Stimulated activated CD4-positive, alpha-beta T cell treated with anti-CD3 and anti-CD28 coated beads, Interleukin-1b, Interleukin-23, amount 100 ng/mL, for 24 hours (primary cell): Measurements from ENCODE around the gene STX7.

Experiments used
- DNase-seq, 4 experiments: peaks; one replicate each; pipeline ENCODE4 v3.0.0-alpha.2; 2020; ENCODE audit warnings: low read depth in 4 of 4, low spot score in 1 of 4

Gene STX7

GRCh38 chr6:132506869-132507808, 5.8 kb downstream of the STX7 start:
- DNase-seq, result no peak

- DNase-seq, result no peak
Observed at GRCh38 chr6:132506461-132506860, 6.5 kb downstream of the STX7 start.

GRCh38 chr6:132505158-132505557, 7.8 kb downstream of the STX7 start:
- DNase-seq, result no peak

- DNase-seq, result no peak
Observed at GRCh38 chr6:132504757-132505156, 8.2 kb downstream of the STX7 start.

GRCh38 chr6:132499757-132500156, 13.2 kb downstream of the STX7 start:
- DNase-seq, result no peak

- no peak for DNase-seq
Observed at GRCh38 chr6:132498638-132499037, 14.3 kb downstream of the STX7 start.

- no peak for DNase-seq
Observed at GRCh38 chr6:132496519-132497180, 16.3 kb downstream of the STX7 start.

- DNase-seq, result no peak
Observed at GRCh38 chr6:132495604-132496079, 17.3 kb downstream of the STX7 start.

- DNase-seq, result no peak
Observed at GRCh38 chr6:132494954-132495353, 18.0 kb downstream of the STX7 start.

GRCh38 chr6:132491881-132492280, 21.0 kb downstream of the STX7 start:
- no peak for DNase-seq

GRCh38 chr6:132491303-132491702, 21.6 kb downstream of the STX7 start:
- DNase-seq, result no peak

- DNase-seq, result no peak
Observed at GRCh38 chr6:132490478-132491204, 22.3 kb downstream of the STX7 start.

- no peak for DNase-seq
Observed at GRCh38 chr6:132490024-132490423, 22.9 kb downstream of the STX7 start.

GRCh38 chr6:132489376-132489775, 23.5 kb downstream of the STX7 start:
- no peak for DNase-seq

GRCh38 chr6:132487762-132488161, 25.2 kb downstream of the STX7 start:
- no peak for DNase-seq

- DNase-seq, result no peak
Observed at GRCh38 chr6:132484680-132485018, 28.3 kb downstream of the STX7 start.

- DNase-seq, result peak in 3 of 4 experiments; percentile 9 to 20 (median 19)
Observed at GRCh38 chr6:132483779-132484679, 28.9 kb downstream of the STX7 start.

GRCh38 chr6:132482581-132482980, 30.3 kb downstream of the STX7 start:
- no peak for DNase-seq

GRCh38 chr6:132481189-132481588, 31.7 kb downstream of the STX7 start:
- no peak for DNase-seq

- no peak for DNase-seq
Observed at GRCh38 chr6:132479131-132479530, 33.8 kb downstream of the STX7 start.

- no peak for DNase-seq
Observed at GRCh38 chr6:132478674-132479073, 34.2 kb downstream of the STX7 start.
